K562 (cell line): ENCODE measurements around the gene RNPEPL1. TPM values are rescaled to one million over a fixed set of nuclear protein-coding genes. Genes with fewer than 3 reads are reported as not detected.
A peak's percentile ranks its signal among the peaks of the same experiment; 100 is the strongest.

Source experiments
- ATAC-seq: fragments of 200-7000 bp; cut with Tn5 transposase; 3 replicates; pipeline ENCODE4 v1.9.1; 2020; ENCODE audit warnings: moderate library complexity
- BruUV-seq: library from RNA; stranded (reverse); fragments of 400-500 nt; replicated peaks from 2 replicates; lab custom pipeline; 2021; lab: Mats Ljungman, UMichigan
- CTCF ChIA-PET: fragments of 300-600 bp; formaldehyde crosslinking; extraction: SDS; loops from one replicate; lab custom pipeline; 2021; ENCODE audit warnings: low intra/inter-chr PET ratio; lab: Yijun Ruan, JAX
- POLR2A ChIA-PET: fragments of 300-600, 350-650 bp; sonication (Branson Sonifier 250); formaldehyde crosslinking; extraction: SDS; loops from one replicate; lab custom pipeline; 2021; ENCODE audit warnings: antibody characterized with exemption, inconsistent platforms; lab: Yijun Ruan, JAX
- DNase-seq, 4 experiments: peaks; one replicate each; pipeline versions ENCODE4 v3.0.0 to v3.0.0-alpha.2; 2011 to 2018; ENCODE audit warnings: low spot score in 3 of 4, mixed read lengths in 3 of 4; ENCODE audit errors: extremely low read depth in 1 of 4
- FAIRE-seq: peaks from 2 replicates; lab custom pipeline; 2011; peaks lifted over from hg19 to GRCh38; lab: Jason Lieb, UNC
- H2AFZ ChIP-seq: 2 replicates; pipeline ENCODE4 v1.6.0; 2011; ENCODE audit warnings: low read depth, low read length, control low read depth, inconsistent platforms
- H3K27ac ChIP-seq: fragments of 200-600 bp; 3 replicates; pipeline ENCODE4 v1.8.0; 2011; ENCODE audit warnings: low read depth, mild to moderate bottlenecking, control low read depth, inconsistent platforms, low read length, moderate library complexity, mixed read lengths; ENCODE audit errors: extremely low read depth
- H3K27me3 ChIP-seq, 2 experiments: fragments of 300-600 bp in 1 of 2; 2 replicates in 1 of 2; 3 replicates in 1 of 2; pipeline versions ENCODE4 v1.6.0 to v1.8.0; 2011; ENCODE audit warnings: inconsistent platforms in 2 of 2, low read length in 2 of 2, mild to moderate bottlenecking in 1 of 2, mixed read lengths in 1 of 2, moderate library complexity in 1 of 2; ENCODE audit not compliant: control insufficient read depth in 2 of 2, insufficient read depth in 2 of 2
- H3K36me3 ChIP-seq: fragments of 300-600 bp; 3 replicates; pipeline ENCODE4 v1.8.0; 2011; ENCODE audit warnings: mild to moderate bottlenecking, low read length, inconsistent platforms; ENCODE audit not compliant: control insufficient read depth, insufficient read depth
- H3K4me1 ChIP-seq, 2 experiments: fragments of 200-600 bp in 1 of 2; replicated peaks in 1 of 2; 2 replicates in 1 of 2; 3 replicates in 1 of 2; pipeline versions ENCODE4 v1.5.1 to v1.8.0; 2011; ENCODE audit warnings: inconsistent platforms in 2 of 2, low read length in 2 of 2, mild to moderate bottlenecking in 1 of 2, mixed read lengths in 1 of 2, moderate library complexity in 1 of 2; ENCODE audit not compliant: control insufficient read depth in 2 of 2, insufficient read depth in 2 of 2
- H3K4me2 ChIP-seq: 2 replicates; pipeline ENCODE4 v1.6.1; 2011; ENCODE audit warnings: low read length, control low read depth, inconsistent platforms, mixed read lengths; ENCODE audit not compliant: insufficient read depth
- H3K4me3 ChIP-seq: fragments of 200-600 bp; sonication (generic), shearing (Covaris generic); 2 replicates; pipeline ENCODE4 v1.5.1; 2016; ENCODE audit warnings: control low read depth, inconsistent platforms
- H3K79me2 ChIP-seq: fragments of 200-600 bp; 3 replicates; pipeline ENCODE4 v1.8.0; 2011; ENCODE audit warnings: low read length, inconsistent platforms; ENCODE audit not compliant: control insufficient read depth, insufficient read depth
- H3K9ac ChIP-seq, 2 experiments: 2 replicates each; pipeline versions ENCODE4 v1.6.0 to v1.6.1; 2011; ENCODE audit warnings: low read depth in 2 of 2, low read length in 2 of 2, control low read depth in 1 of 2, inconsistent platforms in 1 of 2, mild to moderate bottlenecking in 1 of 2, mixed read lengths in 1 of 2; ENCODE audit not compliant: insufficient read depth in 1 of 2
- H3K9me1 ChIP-seq: one replicate; pipeline ENCODE4 v1.6.0; 2011; ENCODE audit warnings: inconsistent platforms, mild to moderate bottlenecking, low read length, moderate library complexity; ENCODE audit not compliant: control insufficient read depth, insufficient read depth
- H3K9me3 ChIP-seq: replicated peaks from 2 replicates; pipeline ENCODE4 v1.5.1; 2011; ENCODE audit warnings: low read depth, low read length, inconsistent platforms; ENCODE audit not compliant: control insufficient read depth, insufficient read depth
- H4K20me1 ChIP-seq: replicated peaks from 2 replicates; pipeline ENCODE4 v1.6.1; 2011; ENCODE audit warnings: low read length, inconsistent platforms, mixed read lengths; ENCODE audit not compliant: control insufficient read depth, insufficient read depth
- BRD9 ChIP-seq: fragments of 450-650 bp; IDR thresholded peaks from 2 replicates; pipeline ENCODE4 v1.6.1; 2018; ENCODE audit warnings: low read depth; ENCODE audit not compliant: partially characterized antibody
- CCNT2 ChIP-seq: IDR thresholded peaks from 2 replicates; pipeline ENCODE4 v1.6.1; 2011; ENCODE audit warnings: borderline replicate concordance, low read depth, mild to moderate bottlenecking, moderate library complexity, mixed read lengths, low read length; ENCODE audit not compliant: insufficient read length; ENCODE audit errors: extremely low read depth
- CREB1 ChIP-seq, 2 experiments: sonication (generic) in 1 of 2; formaldehyde crosslinking in 1 of 2; IDR thresholded peaks; 2 replicates each; pipeline versions ENCODE4 v1.6.1 to v1.8.0; 2012 to 2022; ENCODE audit warnings: inconsistent platforms in 1 of 2, mild to moderate bottlenecking in 1 of 2, missing genetic modification reagents in 1 of 2, moderate library complexity in 1 of 2
- CSDE1 ChIP-seq, 2 experiments: fragments of 450-650 bp; IDR thresholded peaks; 2 replicates each; pipeline ENCODE4 v1.6.1; 2016; ENCODE audit warnings: mild to moderate bottlenecking in 1 of 2
- EGR1 ChIP-seq: fragments of 450-650 bp; conservative IDR thresholded peaks from 2 replicates; pipeline ENCODE4 v1.6.1; 2017; ENCODE audit warnings: mild to moderate bottlenecking
- GTF2E2 ChIP-seq: fragments of 200-800 bp; sonication (Bioruptor generic); IDR thresholded peaks from 2 replicates; pipeline ENCODE4 v1.6.1; 2016; ENCODE audit warnings: missing genetic modification characterization, missing compliant biosample characterization
- PCBP1 ChIP-seq: fragments of 200-400 bp; formaldehyde crosslinking; IDR thresholded peaks from 2 replicates; pipeline ENCODE4 v1.6.1; 2018; ENCODE audit warnings: mild to moderate bottlenecking, low read depth, low read length; ENCODE audit not compliant: poor library complexity, severe bottlenecking
- POLR2A ChIP-seq: fragments of 450-650 bp; conservative IDR thresholded peaks from 2 replicates; pipeline ENCODE4 v1.6.1; 2016
- POLR2AphosphoS5 ChIP-seq: IDR thresholded peaks from 2 replicates; pipeline ENCODE4 v1.6.1; 2011; ENCODE audit warnings: mild to moderate bottlenecking, low read depth, low read length, moderate library complexity; ENCODE audit not compliant: control insufficient read depth, insufficient read depth
- POLR3G ChIP-seq: IDR thresholded peaks from 2 replicates; pipeline ENCODE4 v1.6.1; 2011; ENCODE audit not compliant: insufficient read length, insufficient replicate concordance; ENCODE audit errors: extremely low read depth
- SP1 ChIP-seq: sonication (generic); formaldehyde crosslinking; IDR thresholded peaks from 2 replicates; pipeline ENCODE4 v1.8.1; 2022; ENCODE audit warnings: mild to moderate bottlenecking, missing genetic modification reagents
- TAF1 ChIP-seq: IDR thresholded peaks from 2 replicates; pipeline ENCODE4 v1.6.1; 2011; ENCODE audit warnings: mild to moderate bottlenecking, low read length, moderate library complexity; ENCODE audit not compliant: insufficient read depth, control insufficient read depth, severe bottlenecking; ENCODE audit errors: extremely low read depth
- TAF15 ChIP-seq: fragments of 200-400 bp; formaldehyde crosslinking; IDR thresholded peaks from 2 replicates; pipeline ENCODE4 v1.6.1; 2017; ENCODE audit warnings: mild to moderate bottlenecking, low read depth, low read length, moderate library complexity
- WGBS: fragments of 100-300 bp; shearing (Covaris generic); methylation state at CpG from one replicate; pipeline ENCODE4 v1.1.6; 2016; ENCODE audit warnings: low coverage, mixed read lengths; ENCODE audit not compliant: insufficient coverage; ENCODE audit errors: missing lambda C conversion rate; 5-methylcytosine and 5-hydroxymethylcytosine counted together
- in situ Hi-C: fragments of 300-500 bp; cut with MboI; formaldehyde crosslinking; loops from 4 replicates; pipeline ENCODE4 v1.15.0; 2018; ENCODE audit warnings: inconsistent platforms, mixed read lengths
- intact Hi-C: fragments of 100-400 bp; cut with micrococcal nuclease; formaldehyde crosslinking; loops from 2 replicates; pipeline ENCODE4 v1.14.2; 2022
- polyA plus RNA-seq, 8 experiments: library from polyadenylated mRNA; depleted of rRNA in 4 of 8; stranded (reverse) in 5 of 8; unstranded in 3 of 8; fragments of >200 nt; fragmentation: Nextera tagmentation in 2 of 8; fragmentation: Illumina TruSeq in 1 of 8; extraction: Ambion mirVana in 2 of 8; extraction: Trizol in 1 of 8; gene quantifications; 2 replicates each; pipeline versions ENCODE4 v1.2.1 to v1.2.3, GENCODE V29; 2011 to 2014; ENCODE audit warnings: inconsistent platforms in 1 of 8, missing spikeins in 1 of 8
- total RNA-seq, 7 experiments: library from RNA; depleted of rRNA in 6 of 7; stranded (reverse); fragments of >200 nt in 6 of 7; fragmentation: Illumina TruSeq in 2 of 7; extraction: Trizol in 2 of 7; gene quantifications; 2 replicates each; pipeline versions ENCODE4 v1.2.1 to v1.2.3, GENCODE V29; 2011 to 2021; ENCODE audit warnings: low replicate concordance in 1 of 7
- TF ChIP-seq, protein P1 (sequence below): fragments of 250-450 bp; sonication (Bioruptor Pico); IDR thresholded peaks from 2 replicates; pipeline ENCODE4 v1.4.0; 2020; ENCODE audit warnings: mild to moderate bottlenecking

The RNPEPL1 gene
- total and polyA plus RNA-seq, 9 of the 15 experiments (the other 6 are each of a cell fraction or from before 2014, with no cell fraction given) = 0.07 to 38.7 (median 5.6) TPM

DNA sequence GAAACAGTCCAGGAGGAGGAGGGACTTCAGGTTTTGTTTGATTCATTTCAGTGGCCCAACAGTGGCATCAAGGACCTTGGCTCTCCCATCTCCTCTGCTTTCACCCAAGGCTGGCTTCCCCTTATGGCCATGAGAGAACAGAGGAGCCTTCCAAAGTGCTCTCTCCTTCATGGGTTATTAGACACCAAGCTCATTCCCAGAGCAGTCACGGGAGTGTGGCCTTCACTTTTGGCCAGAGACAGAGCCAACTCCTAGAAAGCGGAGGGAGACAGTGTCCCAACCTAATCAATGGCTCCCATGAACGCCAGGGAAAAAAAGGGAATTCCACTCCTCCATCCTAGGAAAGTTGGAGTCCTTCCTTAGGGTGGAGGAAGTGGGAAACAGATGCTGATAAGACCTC, 9.0 kb upstream of the RNPEPL1 start:
- Histone ChIP-seq H4K20me1 (no peaks in the 10 kb centered on the region), H3K27me3 (no peaks in the 10 kb centered on the region), H3K79me2 (peaks cover 81% of the 10 kb centered on the region), H3K4me2 (peak overlapping the region; percentile 90), H3K9ac (peak overlapping the region; percentile 87 to 88; a peak in 3 of 4 replicates), H3K9me3 (0 out of 2 replicates have a peak, but pooled peaks cover 1% of the 10 kb centered on the region), H3K27ac (peak overlapping the region; percentile 96), H3K36me3 (peaks cover 43% of the 10 kb centered on the region), H3K4me3 (peak overlapping the region; percentile 77), H2AFZ (no peak overlapping the region), H3K9me1 (no peaks in the 10 kb centered on the region), H3K4me1 (peaks cover 29 to 44% of the 10 kb centered on the region in 2 experiments)
- no peak for ATAC-seq
- BruUV-seq = no TSS peak
- TF ChIP-seq BRD9 (no peak), EGR1 (no peak), POLR2AphosphoS5 (0 out of 2 replicates have a peak, but pooled peaks have one; percentile 8), CSDE1 (IDR thresholded peaks at IDR 0.05) (no peak)
- DNase-seq = no peak
- 38% methylated on average over 3 of the region's 3 CpGs for WGBS
- CTCF ChIA-PET = no interaction called here
- in situ Hi-C loops (no loop called here), intact Hi-C loops (no loop called here)
- FAIRE-seq = peak; percentile 6
- POLR2A ChIA-PET = interaction anchor here (1.0 kb wide), 1 partner anchor 64 kb away, joined by 4 read pairs; no protein-coding TSS in a partner anchor

GRCh38 chr2:240560084-240560479, 8.2 kb upstream of the RNPEPL1 start, which contains the start of gene DUSP28:
Gene DUSP28, plus strand, starts transcription at chr2:240560357. Its CDS starts 328 bp downstream, at chr2:240560685.
- in situ Hi-C loops (no loop called here), intact Hi-C loops (loop anchor here (10.0 kb wide), 1 partner anchor 45 kb away; no protein-coding TSS in a partner anchor)
- H4K20me1 ChIP-seq = no peaks in the 10 kb centered on the region
- WGBS = 2% methylated on average over 14 of the region's 39 CpGs
- H3K79me2 ChIP-seq = peaks cover 88% of the 10 kb centered on the region
- peak within 1 kb of the TSS; percentile 88 to 94 for H3K9ac ChIP-seq
- peak within 1 kb of the TSS; percentile 77 for H3K4me3 ChIP-seq
- no peaks in the 10 kb centered on the region for H3K9me1 ChIP-seq
- ATAC-seq (peak; percentile 86), DNase-seq (peak; percentile 75 to 89 (median 84)), FAIRE-seq (peak; percentile 54)
- ChIA-PET CTCF (no interaction called here), POLR2A (interaction anchor here (0.6 to 1.0 kb wide), 2 partner anchors 57 to 65 kb away, joined by 3 to 4 read pairs; no protein-coding TSS in a partner anchor)
- peak within 1 kb of the TSS; percentile 74 for H2AFZ ChIP-seq
- no TSS peak for BruUV-seq
- H3K27ac ChIP-seq = peak within 1 kb of the TSS; percentile 96
- peak within 1 kb of the TSS; percentile 90 for H3K4me2 ChIP-seq
- H3K9me3 ChIP-seq = 0 out of 2 replicates have a peak, but pooled peaks cover 1% of the 10 kb centered on the region
- peaks cover 35% of the 10 kb centered on the region for H3K36me3 ChIP-seq
- no peaks in the 10 kb centered on the region for H3K27me3 ChIP-seq
- peaks cover 37 to 52% of the 10 kb centered on the region in 2 experiments for H3K4me1 ChIP-seq
- TF ChIP-seq, protein P1, sequence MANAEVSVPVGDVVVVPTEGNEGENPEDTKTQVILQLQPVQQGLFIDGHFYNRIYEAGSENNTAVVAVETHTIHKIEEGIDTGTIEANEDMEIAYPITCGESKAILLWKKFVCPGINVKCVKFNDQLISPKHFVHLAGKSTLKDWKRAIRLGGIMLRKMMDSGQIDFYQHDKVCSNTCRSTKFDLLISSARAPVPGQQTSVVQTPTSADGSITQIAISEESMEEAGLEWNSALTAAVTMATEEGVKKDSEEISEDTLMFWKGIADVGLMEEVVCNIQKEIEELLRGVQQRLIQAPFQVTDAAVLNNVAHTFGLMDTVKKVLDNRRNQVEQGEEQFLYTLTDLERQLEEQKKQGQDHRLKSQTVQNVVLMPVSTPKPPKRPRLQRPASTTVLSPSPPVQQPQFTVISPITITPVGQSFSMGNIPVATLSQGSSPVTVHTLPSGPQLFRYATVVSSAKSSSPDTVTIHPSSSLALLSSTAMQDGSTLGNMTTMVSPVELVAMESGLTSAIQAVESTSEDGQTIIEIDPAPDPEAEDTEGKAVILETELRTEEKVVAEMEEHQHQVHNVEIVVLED (CRISPR knock-in tag) = peak; percentile 60
- no peak for TF ChIP-seq TAF15
- peak; percentile 77 for TF ChIP-seq POLR2A
- peak; percentile 58 for TF ChIP-seq TAF1
- peak; percentile 59 for TF ChIP-seq CCNT2
- peak; percentile 86 for TF ChIP-seq PCBP1
- TF ChIP-seq CREB1 (IDR thresholded peaks at IDR 0.05) = peak; percentile 34; the same call in 1 of the 2 replicates
- peak; percentile 60 for TF ChIP-seq CREB1 (CRISPR knock-in tag; IDR thresholded peaks at IDR 0.05)
- TF ChIP-seq POLR3G = no peak
- TF ChIP-seq GTF2E2 = peak; percentile 45; the same call in 1 of the 2 replicates
- TF ChIP-seq SP1 = peak; percentile 64; the same call in 1 of the 2 replicates
